HepG2 (cell line): ENCODE measurements around the gene RRBP1. TPM values are rescaled to one million over a fixed set of nuclear protein-coding genes. Genes with fewer than 3 reads are reported as not detected.

Experiments
- AKNA ChIP-seq: sonication (generic); formaldehyde crosslinking; IDR thresholded peaks from 2 replicates; pipeline ENCODE4 v1.4.0; 2020; ENCODE audit warnings: missing genetic modification reagents, borderline replicate concordance
- FOXM1 ChIP-seq: sonication (generic); formaldehyde crosslinking; IDR thresholded peaks from 2 replicates; pipeline ENCODE4 v1.5.0; 2020; ENCODE audit warnings: missing genetic modification reagents
- HBP1 ChIP-seq: IDR thresholded peaks from 2 replicates; pipeline ENCODE4 v1.6.1; 2016; ENCODE audit warnings: low read depth, control low read depth
- MAF1 ChIP-seq: sonication (generic); formaldehyde crosslinking; IDR thresholded peaks from 2 replicates; pipeline ENCODE4 v1.5.0; 2020; ENCODE audit warnings: missing genetic modification reagents, borderline replicate concordance
- NCOA2 ChIP-seq: sonication (generic); formaldehyde crosslinking; IDR thresholded peaks from 2 replicates; pipeline ENCODE4 v1.8.0; 2022; ENCODE audit warnings: inconsistent platforms
- ZNF879 ChIP-seq: sonication (generic); formaldehyde crosslinking; IDR thresholded peaks from 2 replicates; pipeline ENCODE4 v1.8.1; 2023; ENCODE audit warnings: missing genetic modification reagents
- polyA plus RNA-seq, 8 experiments: library from polyadenylated mRNA; depleted of rRNA in 3 of 8; stranded (reverse) in 7 of 8; unstranded in 1 of 8; fragments of >200 nt; fragmentation: Illumina TruSeq in 4 of 8; extraction: Trizol in 4 of 8; gene quantifications; 2 replicates each; pipeline versions ENCODE4 v1.2.1 to v1.2.3, GENCODE V29; 2011 to 2016; ENCODE audit warnings: low read depth in 4 of 8, missing spikeins in 1 of 8, mixed read lengths in 1 of 8; ENCODE audit not compliant: insufficient read depth in 1 of 8
- total RNA-seq, 5 experiments: library from RNA; depleted of rRNA; stranded (reverse); fragments of >200 nt; fragmentation: Illumina TruSeq; extraction: Trizol; gene quantifications; 2 replicates each; pipeline ENCODE4 v1.2.3, GENCODE V29; 2016; ENCODE audit warnings: low read depth in 1 of 5

Gene RRBP1
- total and polyA plus RNA-seq, 2 of the 13 experiments (the other 11 are each of a cell fraction or from before 2014, with no cell fraction given): 150 to 222 TPM

GRCh38 chr20:17683218-17684076 is 1.4 kb upstream of the RRBP1 start (continued):
- TF ChIP-seq MAF1 (CRISPR knock-in tag) (no peak), FOXM1 (CRISPR knock-in tag) (no peak), HBP1 (CRISPR knock-in tag) (no peak), NCOA2 (CRISPR knock-in tag) (no peak), ZNF879 (CRISPR knock-in tag) (no peak), AKNA (CRISPR knock-in tag) (no peak)
